Measurements from ENCODE around the gene DYNC1LI1. TPM values are rescaled to one million over a fixed set of nuclear protein-coding genes. Genes with fewer than 3 reads are reported as not detected.

Gene DYNC1LI1
- polyA plus RNA-seq, 1 donor (not counting 4 experiments of a cell fraction or from before 2014, with no cell fraction given): 64.4 TPM

DNA sequence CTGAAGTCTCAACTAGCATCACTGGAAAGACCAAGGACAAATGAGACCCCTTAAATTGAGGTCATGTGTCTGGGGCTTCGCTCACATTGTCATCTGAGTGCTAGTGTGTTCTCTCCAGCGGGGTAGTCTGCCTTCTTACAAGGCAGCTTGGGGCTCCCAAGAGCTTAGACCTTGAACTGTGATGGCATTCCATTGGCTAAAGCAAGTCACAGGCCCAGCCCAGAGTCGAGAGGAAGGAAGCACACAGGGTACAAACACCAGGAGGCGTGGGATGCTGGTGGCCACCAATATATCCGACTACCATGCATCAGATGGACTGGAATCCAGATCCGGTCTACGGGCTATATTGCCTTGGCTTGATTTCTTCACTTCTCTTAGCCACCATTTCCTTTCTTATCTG is 31.5 kb upstream of the DYNC1LI1 start:
- H3K4me2 ChIP-seq (ENCODE audit: control insufficient read depth, extremely low read depth, insufficient read depth, low read depth, low read length): no peak overlapping the region
- H3K4me3 ChIP-seq (ENCODE audit: control insufficient read depth in 2 of 3, extremely low read depth in 1 of 3, insufficient read depth in 2 of 3, low read depth in 1 of 3, low read length in 3 of 3): no peak overlapping the region
- DNase-seq (ENCODE audit: low read depth, low spot score) (no peak), FAIRE-seq (no peak)
- H3K9ac ChIP-seq (ENCODE audit: control insufficient read depth, extremely low read depth, insufficient read depth, low read length): no peak overlapping the region
- H3K4me1 ChIP-seq (ENCODE audit: control insufficient read depth, extremely low read depth, insufficient read depth, low read length): no peaks in the 10 kb centered on the region
- H3K36me3 ChIP-seq (ENCODE audit: control insufficient read depth in 2 of 2, extremely low read depth in 1 of 2, insufficient read depth in 2 of 2, low read length in 2 of 2): no peaks in the 10 kb centered on the region
- no peak overlapping the region for H2AFZ ChIP-seq (ENCODE audit: control insufficient read depth, low read length)
- H4K20me1 ChIP-seq (ENCODE audit: control insufficient read depth, extremely low read depth, insufficient read depth, low read length): no peaks in the 10 kb centered on the region
- no peak overlapping the region for H3K27ac ChIP-seq (ENCODE audit: control insufficient read depth, insufficient read depth, low read length)
- dilution Hi-C loops (cut with MboI; ENCODE audit: extremely low pct_ligation_motif_present, low sequenced_read_pairs): no loop called here
- H3K27me3 ChIP-seq (ENCODE audit: control insufficient read depth, extremely low read depth, insufficient read depth, low read length): peaks cover 3% of the 10 kb centered on the region
- H3K9me1 ChIP-seq (ENCODE audit: control insufficient read depth, extremely low read depth, insufficient read depth, low read length): no peaks in the 10 kb centered on the region
- no peaks in the 10 kb centered on the region for H3K9me3 ChIP-seq (ENCODE audit: control insufficient read depth, low read depth, low read length)
- no peaks in the 10 kb centered on the region for H3K79me2 ChIP-seq (ENCODE audit: control insufficient read depth, insufficient read depth, low read length)
- no peak for TF ChIP-seq EZH2 (IDR thresholded peaks at IDR 0.05; ENCODE audit: low read length)
- TF ChIP-seq, protein P1, sequence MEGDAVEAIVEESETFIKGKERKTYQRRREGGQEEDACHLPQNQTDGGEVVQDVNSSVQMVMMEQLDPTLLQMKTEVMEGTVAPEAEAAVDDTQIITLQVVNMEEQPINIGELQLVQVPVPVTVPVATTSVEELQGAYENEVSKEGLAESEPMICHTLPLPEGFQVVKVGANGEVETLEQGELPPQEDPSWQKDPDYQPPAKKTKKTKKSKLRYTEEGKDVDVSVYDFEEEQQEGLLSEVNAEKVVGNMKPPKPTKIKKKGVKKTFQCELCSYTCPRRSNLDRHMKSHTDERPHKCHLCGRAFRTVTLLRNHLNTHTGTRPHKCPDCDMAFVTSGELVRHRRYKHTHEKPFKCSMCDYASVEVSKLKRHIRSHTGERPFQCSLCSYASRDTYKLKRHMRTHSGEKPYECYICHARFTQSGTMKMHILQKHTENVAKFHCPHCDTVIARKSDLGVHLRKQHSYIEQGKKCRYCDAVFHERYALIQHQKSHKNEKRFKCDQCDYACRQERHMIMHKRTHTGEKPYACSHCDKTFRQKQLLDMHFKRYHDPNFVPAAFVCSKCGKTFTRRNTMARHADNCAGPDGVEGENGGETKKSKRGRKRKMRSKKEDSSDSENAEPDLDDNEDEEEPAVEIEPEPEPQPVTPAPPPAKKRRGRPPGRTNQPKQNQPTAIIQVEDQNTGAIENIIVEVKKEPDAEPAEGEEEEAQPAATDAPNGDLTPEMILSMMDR (optimal IDR thresholded peaks at IDR 0.05 in 1 of 3, IDR thresholded peaks at IDR 0.05 in 1 of 3, conservative IDR thresholded peaks at IDR 0.05 in 1 of 3; ENCODE audit: extremely low read depth in 1 of 3, insufficient read depth in 2 of 3, low read length in 3 of 3): no peak

- peaks cover 3% of the 10 kb centered on the region for H3K27me3 ChIP-seq (ENCODE audit: control insufficient read depth, extremely low read depth, insufficient read depth, low read length)
- no peak overlapping the region for H2AFZ ChIP-seq (ENCODE audit: control insufficient read depth, low read length)
- dilution Hi-C loops (cut with MboI; ENCODE audit: extremely low pct_ligation_motif_present, low sequenced_read_pairs): no loop called here
- H3K79me2 ChIP-seq (ENCODE audit: control insufficient read depth, insufficient read depth, low read length): no peaks in the 10 kb centered on the region
- TF ChIP-seq, protein P1 (optimal IDR thresholded peaks at IDR 0.05 in 1 of 3, IDR thresholded peaks at IDR 0.05 in 1 of 3, conservative IDR thresholded peaks at IDR 0.05 in 1 of 3; ENCODE audit: extremely low read depth in 1 of 3, insufficient read depth in 2 of 3, low read length in 3 of 3): no peak
- TF ChIP-seq EZH2 (IDR thresholded peaks at IDR 0.05; ENCODE audit: low read length): no peak
- H3K27ac ChIP-seq (ENCODE audit: control insufficient read depth, insufficient read depth, low read length): no peak overlapping the region
- no peaks in the 10 kb centered on the region for H3K4me1 ChIP-seq (ENCODE audit: control insufficient read depth, extremely low read depth, insufficient read depth, low read length)
- no peaks in the 10 kb centered on the region for H3K36me3 ChIP-seq (ENCODE audit: control insufficient read depth in 2 of 2, extremely low read depth in 1 of 2, insufficient read depth in 2 of 2, low read length in 2 of 2)
- no peak overlapping the region for H3K4me2 ChIP-seq (ENCODE audit: control insufficient read depth, extremely low read depth, insufficient read depth, low read depth, low read length)
- no peaks in the 10 kb centered on the region for H3K9me1 ChIP-seq (ENCODE audit: control insufficient read depth, extremely low read depth, insufficient read depth, low read length)
- H3K9me3 ChIP-seq (ENCODE audit: control insufficient read depth, low read depth, low read length): no peaks in the 10 kb centered on the region
- H3K4me3 ChIP-seq (ENCODE audit: control insufficient read depth in 2 of 3, extremely low read depth in 1 of 3, insufficient read depth in 2 of 3, low read depth in 1 of 3, low read length in 3 of 3): no peak overlapping the region
- DNase-seq (ENCODE audit: low read depth, low spot score) (no peak), FAIRE-seq (no peak)
- H4K20me1 ChIP-seq (ENCODE audit: control insufficient read depth, extremely low read depth, insufficient read depth, low read length): no peaks in the 10 kb centered on the region
- no peak overlapping the region for H3K9ac ChIP-seq (ENCODE audit: control insufficient read depth, extremely low read depth, insufficient read depth, low read length)
These were observed 31.1 kb upstream of the DYNC1LI1 start for GRCh38 chr3:32601722-32602121.
